Lower lobe of right lung (tissue), 2 donors: Measurements from ENCODE around the gene ACTR3. TPM values are rescaled to one million over a fixed set of nuclear protein-coding genes. Genes with fewer than 3 reads are reported as not detected.
A peak's percentile ranks its signal among the peaks of the same experiment; 100 is the strongest.

Experiments used
- ATAC-seq, 2 donors: fragments of 200-7000 bp; cut with Tn5 transposase; one replicate each; pipeline ENCODE4 v1.9.1; 2020 to 2022; ENCODE audit warnings: mild to moderate bottlenecking in 2 of 2, moderate library complexity in 2 of 2
- DNase-seq: peaks from one replicate; pipeline ENCODE4 v3.0.0-alpha.2; 2020
- H3K27ac ChIP-seq: fragments of 200-600 bp; one replicate; pipeline ENCODE4 v1.8.0; 2022
- H3K27me3 ChIP-seq: fragments of 200-600 bp; one replicate; pipeline ENCODE4 v1.8.0; 2022; ENCODE audit warnings: low read depth
- H3K36me3 ChIP-seq: fragments of 200-600 bp; one replicate; pipeline ENCODE4 v1.8.0; 2022; ENCODE audit warnings: mild to moderate bottlenecking
- H3K4me1 ChIP-seq: fragments of 200-600 bp; one replicate; pipeline ENCODE4 v1.8.0; 2022
- H3K4me3 ChIP-seq: fragments of 200-600 bp; one replicate; pipeline ENCODE4 v1.8.0; 2022; ENCODE audit warnings: mild to moderate bottlenecking
- H3K9me3 ChIP-seq: fragments of 200-600 bp; one replicate; pipeline ENCODE4 v1.8.0; 2022
- intact Hi-C: fragments of 100-400 bp; cut with DNase I; formaldehyde crosslinking; loops from one replicate; pipeline ENCODE4 v1.11.0; 2022
- total RNA-seq: library from RNA; stranded (reverse); fragmentation: NEBNext Ultra II Directional; extraction: Animal tissue kit (Norgen Biotek cat#: 25700); gene quantifications from one replicate; pipeline ENCODE4 v1.2.1, GENCODE V29; 2021
- TF ChIP-seq, protein P1 (sequence below): fragments of 200-600 bp; IDR thresholded peaks from one replicate; pipeline ENCODE4 v1.8.0; 2022; ENCODE audit warnings: antibody characterized with exemption, mild to moderate bottlenecking
- donor health status: DM: no; HTN: yes; CAD: no; lungs with severe emphysema.

Gene ACTR3
- total RNA-seq, 1 donor from 2014 or later, result 269 TPM

DNA sequence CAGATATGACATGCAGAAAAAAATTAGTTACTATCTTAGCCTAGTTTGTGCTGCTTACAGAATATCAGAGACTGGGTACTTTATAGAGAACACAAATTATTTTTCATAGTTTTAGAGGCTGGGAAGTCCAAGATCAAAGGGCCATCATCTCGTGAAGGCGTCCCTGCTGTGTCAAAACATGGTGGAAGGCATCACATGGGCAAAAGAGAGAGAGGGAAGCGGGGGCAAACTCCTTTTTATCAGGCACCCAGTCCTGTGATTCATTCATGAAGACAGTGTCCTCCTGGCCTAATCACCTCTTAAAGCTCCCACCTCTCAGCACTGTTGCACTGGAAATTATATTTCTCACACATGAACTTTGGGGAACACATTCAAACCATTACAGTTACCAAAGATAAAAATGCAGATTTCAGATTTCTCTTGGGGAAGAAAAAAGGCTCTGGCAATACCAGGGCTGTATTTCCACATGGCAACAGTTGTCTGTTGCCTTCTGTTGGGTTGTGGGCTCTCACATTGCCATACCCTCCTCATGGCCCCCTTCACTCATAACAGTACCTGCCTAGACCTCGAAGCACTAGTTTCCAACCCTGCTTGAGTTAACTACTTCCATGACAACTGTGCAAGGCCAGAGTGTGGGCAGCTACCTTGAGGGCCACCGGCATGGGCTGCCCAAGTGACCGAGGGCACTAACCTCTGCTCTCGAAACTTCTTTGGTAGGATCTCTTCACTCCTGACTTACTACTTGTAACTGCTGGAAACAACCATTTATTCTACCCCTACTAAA is 2.7 kb upstream of the ACTR3 start:
- no peaks in the 10 kb centered on the region for H3K27me3 ChIP-seq
- DNase-seq (no peak), ATAC-seq (no peak)
- intact Hi-C loops, result no loop called here
- peaks cover 49% of the 10 kb centered on the region for H3K4me1 ChIP-seq
- H3K36me3 ChIP-seq, result no peaks in the 10 kb centered on the region
- peak overlapping the region; percentile 50 for H3K27ac ChIP-seq
- no peaks in the 10 kb centered on the region for H3K9me3 ChIP-seq
- H3K4me3 ChIP-seq, result no peak overlapping the region
- TF ChIP-seq, protein P1, sequence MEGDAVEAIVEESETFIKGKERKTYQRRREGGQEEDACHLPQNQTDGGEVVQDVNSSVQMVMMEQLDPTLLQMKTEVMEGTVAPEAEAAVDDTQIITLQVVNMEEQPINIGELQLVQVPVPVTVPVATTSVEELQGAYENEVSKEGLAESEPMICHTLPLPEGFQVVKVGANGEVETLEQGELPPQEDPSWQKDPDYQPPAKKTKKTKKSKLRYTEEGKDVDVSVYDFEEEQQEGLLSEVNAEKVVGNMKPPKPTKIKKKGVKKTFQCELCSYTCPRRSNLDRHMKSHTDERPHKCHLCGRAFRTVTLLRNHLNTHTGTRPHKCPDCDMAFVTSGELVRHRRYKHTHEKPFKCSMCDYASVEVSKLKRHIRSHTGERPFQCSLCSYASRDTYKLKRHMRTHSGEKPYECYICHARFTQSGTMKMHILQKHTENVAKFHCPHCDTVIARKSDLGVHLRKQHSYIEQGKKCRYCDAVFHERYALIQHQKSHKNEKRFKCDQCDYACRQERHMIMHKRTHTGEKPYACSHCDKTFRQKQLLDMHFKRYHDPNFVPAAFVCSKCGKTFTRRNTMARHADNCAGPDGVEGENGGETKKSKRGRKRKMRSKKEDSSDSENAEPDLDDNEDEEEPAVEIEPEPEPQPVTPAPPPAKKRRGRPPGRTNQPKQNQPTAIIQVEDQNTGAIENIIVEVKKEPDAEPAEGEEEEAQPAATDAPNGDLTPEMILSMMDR, result no peak

DNA sequence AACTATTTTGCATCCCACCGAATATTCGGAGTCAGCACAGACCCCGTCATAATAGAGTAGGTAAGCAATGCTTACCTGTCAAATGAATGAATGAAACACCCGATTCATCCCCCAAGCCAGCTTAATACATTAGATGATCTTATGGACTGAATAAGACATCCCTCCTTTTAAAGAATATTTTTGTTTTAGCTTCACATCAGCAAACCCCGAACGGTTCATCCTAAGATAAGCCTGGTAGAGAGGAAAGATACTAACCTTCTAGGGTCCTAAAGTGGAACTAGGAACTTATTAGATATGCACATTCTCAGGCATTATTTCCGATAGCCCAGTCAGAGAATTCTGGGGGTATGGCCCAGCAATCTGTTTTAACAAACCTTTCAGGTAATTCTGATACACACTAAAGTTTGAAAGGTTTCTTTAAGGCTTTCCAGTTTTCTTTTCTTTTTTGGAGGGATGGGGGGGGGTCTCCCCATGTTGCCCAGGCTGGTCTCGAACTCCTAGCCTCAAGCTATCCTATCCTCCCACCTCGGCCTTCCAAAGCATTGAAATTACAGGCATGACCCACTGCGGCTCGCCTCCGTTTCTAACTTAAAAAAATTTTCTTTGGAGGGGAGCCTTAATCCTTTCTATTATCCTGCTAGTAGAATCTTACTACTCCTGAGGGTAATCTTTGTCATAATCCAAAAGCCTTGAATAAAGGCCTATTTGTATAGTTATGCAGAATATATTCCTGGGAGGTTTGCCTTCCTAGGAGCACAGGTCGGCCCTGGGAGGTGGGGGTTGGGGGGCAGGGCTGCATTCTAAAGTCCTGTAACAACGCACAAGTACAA is 1.0 kb upstream of the ACTR3 start:
- intact Hi-C loops, result no loop called here
- no peaks in the 10 kb centered on the region for H3K36me3 ChIP-seq
- H3K4me1 ChIP-seq, result peaks cover 66% of the 10 kb centered on the region
- DNase-seq (peak; percentile 66), ATAC-seq (no peak)
- no peaks in the 10 kb centered on the region for H3K27me3 ChIP-seq
- H3K27ac ChIP-seq, result peak overlapping the region; percentile 97
- H3K9me3 ChIP-seq, result no peaks in the 10 kb centered on the region
- peak overlapping the region; percentile 87 for H3K4me3 ChIP-seq
- TF ChIP-seq, protein P1, result no peak

DNA sequence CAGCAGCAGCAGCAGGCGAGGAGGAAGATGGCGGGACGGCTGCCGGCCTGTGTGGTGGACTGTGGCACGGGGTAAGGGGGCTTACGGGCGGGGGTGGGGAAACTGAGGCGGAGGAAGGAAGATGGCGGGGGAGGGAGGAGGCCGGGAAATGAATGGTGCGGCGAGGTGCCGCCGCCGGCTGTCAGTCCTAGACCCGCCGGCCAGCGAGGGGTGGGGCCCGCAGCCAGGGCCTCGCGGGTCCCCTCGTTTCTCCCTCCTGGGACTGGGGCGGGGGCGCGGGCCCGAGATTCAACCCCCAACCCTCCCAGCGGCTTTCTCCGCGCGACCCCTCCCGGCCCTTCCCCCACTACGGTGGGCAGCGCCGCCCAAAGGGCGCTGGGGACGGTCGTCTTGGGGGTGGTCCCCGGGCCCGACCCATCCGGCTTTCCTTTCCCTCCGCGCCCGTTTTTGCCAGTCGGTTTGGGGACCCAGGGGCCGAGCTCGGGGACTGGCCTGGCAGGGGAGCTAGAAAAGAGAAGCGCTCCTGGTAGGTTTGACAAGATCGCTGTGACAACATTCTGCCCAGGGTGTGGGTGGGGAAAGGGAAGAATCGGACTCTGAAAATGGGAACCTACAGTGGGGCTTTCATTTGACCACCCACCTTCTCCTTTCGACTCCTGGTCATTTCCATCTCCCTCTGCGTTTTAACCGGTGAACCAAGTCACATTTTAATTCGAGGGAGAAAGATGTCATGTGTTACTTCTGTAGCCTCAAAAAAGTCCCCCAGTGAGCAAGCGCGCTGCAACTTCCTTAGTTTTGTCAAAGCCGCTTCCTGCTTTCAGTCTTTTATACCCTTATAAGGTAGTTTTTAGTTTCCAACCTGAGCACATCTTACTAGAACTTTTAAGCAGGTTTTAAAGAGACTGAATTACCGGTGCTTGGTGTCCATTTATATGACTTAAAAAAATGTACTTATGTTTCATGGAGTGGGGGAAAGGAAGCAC is 655 bp downstream of the ACTR3 start:
- DNase-seq (peak; percentile 78), ATAC-seq (peak; percentile 54 to 57)
- peak overlapping the region; percentile 97 for H3K27ac ChIP-seq
- H3K4me1 ChIP-seq, result peaks cover 80% of the 10 kb centered on the region
- H3K9me3 ChIP-seq, result no peaks in the 10 kb centered on the region
- H3K4me3 ChIP-seq, result peak overlapping the region; percentile 87
- intact Hi-C loops, result no loop called here
- TF ChIP-seq, protein P1, result no peak
- H3K27me3 ChIP-seq, result no peaks in the 10 kb centered on the region
- H3K36me3 ChIP-seq, result no peaks in the 10 kb centered on the region

DNA sequence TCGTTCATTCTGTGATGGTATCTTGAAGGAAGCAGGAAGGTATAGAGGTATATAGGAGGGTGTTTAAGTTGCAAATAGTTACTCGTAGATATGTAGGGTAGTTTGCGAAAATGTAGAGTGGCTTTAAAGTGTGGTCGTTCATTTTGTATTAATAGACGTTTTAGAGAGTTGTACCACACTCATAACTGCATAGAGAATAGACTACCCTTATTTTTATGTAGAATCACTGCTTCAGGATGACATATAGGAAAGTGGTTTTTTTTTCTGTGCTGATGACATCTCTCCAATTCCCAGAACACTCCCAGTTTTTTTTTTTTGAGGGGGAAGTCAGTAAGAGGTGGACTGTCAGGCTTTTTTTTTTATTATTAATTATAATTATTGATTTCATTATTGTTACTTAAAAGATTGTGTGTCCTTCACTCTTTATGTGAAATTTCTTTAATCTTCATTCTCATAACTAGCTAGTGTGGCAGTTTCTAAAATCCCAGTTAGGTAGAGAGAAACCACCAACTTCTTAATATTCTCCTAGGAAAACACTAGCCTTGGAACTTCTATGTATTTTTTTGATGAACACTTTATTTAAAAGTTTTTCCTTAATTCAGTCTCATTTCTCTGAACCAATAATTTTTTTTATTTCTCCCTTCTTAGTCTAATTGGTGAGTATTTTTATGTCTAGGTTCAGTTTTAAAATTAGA is 1.5 kb downstream of the ACTR3 start:
- intact Hi-C loops, result no loop called here
- peak overlapping the region; percentile 97 for H3K27ac ChIP-seq

More for the DNA sequence above, 1.5 kb downstream of the ACTR3 start:
- DNase-seq, result no peak
- Histone ChIP-seq H3K27me3 (no peaks in the 10 kb centered on the region), H3K36me3 (no peaks in the 10 kb centered on the region), H3K4me1 (peaks cover 79% of the 10 kb centered on the region), H3K9me3 (no peaks in the 10 kb centered on the region), H3K4me3 (peak overlapping the region; percentile 87)
- no peak for ATAC-seq
- TF ChIP-seq, protein P1, result no peak
